ENCODE data around the gene ARID1B. TPM values are rescaled to one million over a fixed set of nuclear protein-coding genes. Genes with fewer than 3 reads are reported as not detected.

ARID1B gene
- total RNA-seq, 1 experiment from 2014 or later: 86.3 TPM

- no TSS peak for BruUV-seq (replicated peaks)
- TF ChIP-seq CTCF (conservative IDR thresholded peaks at IDR 0.05; ENCODE audit: low read depth, low read length) (no peak), EZH2 (IDR thresholded peaks at IDR 0.05; ENCODE audit: borderline replicate concordance, low read depth, low read length, poor library complexity, severe bottlenecking) (no peak)
- CTCF ChIA-PET: no interaction called here
- intact Hi-C loops (cut with micrococcal nuclease; ENCODE audit: unreplicated experiment): loop anchor here (5.0 to 10.0 kb wide), 3 partner anchors 408 to 1855 kb away; partner anchors contain the start of gene ARID1B
- no peak for DNase-seq (ENCODE audit: low spot score)
- Histone ChIP-seq H3K27ac (ENCODE audit: low read depth, low read length, poor library complexity, severe bottlenecking) (no peak overlapping the region), H3K4me1 (ENCODE audit: insufficient read depth, low read length, poor library complexity, severe bottlenecking) (no peaks in the 10 kb centered on the region), H3K4me3 (ENCODE audit: low read depth, low read length, poor library complexity, severe bottlenecking) (no peak overlapping the region), H3K9me3 (ENCODE audit: low read depth, low read length, poor library complexity, severe bottlenecking) (no peaks in the 10 kb centered on the region), H3K27me3 (replicated peaks; ENCODE audit: insufficient read depth, low read depth, low read length, poor library complexity) (no peaks in the 10 kb centered on the region), H3K36me3 (ENCODE audit: insufficient read depth, low read length, poor library complexity, severe bottlenecking) (no peaks in the 10 kb centered on the region)
- POLR2A ChIA-PET (ENCODE audit: low non-redundant PET): no interaction called here
These were observed 405.5 kb downstream of the ARID1B start for GRCh38 chr6:157182503-157183264.

GRCh38 chr6:157184202-157185015, 407.2 kb downstream of the ARID1B start:
- CTCF ChIA-PET: interaction anchor here (0.6 kb wide), 1 partner anchor 189 kb away, joined by 4 read pairs; no protein-coding TSS in a partner anchor
- Histone ChIP-seq H3K36me3 (ENCODE audit: insufficient read depth, low read length, poor library complexity, severe bottlenecking) (peaks cover 2% of the 10 kb centered on the region), H3K27ac (ENCODE audit: low read depth, low read length, poor library complexity, severe bottlenecking) (no peak overlapping the region), H3K4me1 (ENCODE audit: insufficient read depth, low read length, poor library complexity, severe bottlenecking) (no peaks in the 10 kb centered on the region), H3K9me3 (ENCODE audit: low read depth, low read length, poor library complexity, severe bottlenecking) (no peaks in the 10 kb centered on the region), H3K27me3 (replicated peaks; ENCODE audit: insufficient read depth, low read depth, low read length, poor library complexity) (no peaks in the 10 kb centered on the region), H3K4me3 (ENCODE audit: low read depth, low read length, poor library complexity, severe bottlenecking) (no peak overlapping the region)
- POLR2A ChIA-PET (ENCODE audit: low non-redundant PET): no interaction called here
- intact Hi-C loops (cut with micrococcal nuclease; ENCODE audit: unreplicated experiment): loop anchor here (1.0 to 10.0 kb wide), 5 partner anchors 90 to 1857 kb away; partner anchors contain the start of gene ARID1B
- DNase-seq (ENCODE audit: low spot score): peak; percentile 73
- TF ChIP-seq EZH2 (IDR thresholded peaks at IDR 0.05; ENCODE audit: borderline replicate concordance, low read depth, low read length, poor library complexity, severe bottlenecking) (no peak), CTCF (conservative IDR thresholded peaks at IDR 0.05; ENCODE audit: low read depth, low read length) (peak; percentile 96)
- BruUV-seq (replicated peaks): no TSS peak

GRCh38 chr6:157185171-157185570, 408.0 kb downstream of the ARID1B start:
- H3K27me3 ChIP-seq (replicated peaks; ENCODE audit: insufficient read depth, low read depth, low read length, poor library complexity): no peaks in the 10 kb centered on the region
- H3K4me1 ChIP-seq (ENCODE audit: insufficient read depth, low read length, poor library complexity, severe bottlenecking): no peaks in the 10 kb centered on the region
- TF ChIP-seq CTCF (conservative IDR thresholded peaks at IDR 0.05; ENCODE audit: low read depth, low read length): no peak
- no peak for TF ChIP-seq EZH2 (IDR thresholded peaks at IDR 0.05; ENCODE audit: borderline replicate concordance, low read depth, low read length, poor library complexity, severe bottlenecking)
- BruUV-seq (replicated peaks): no TSS peak
- no peaks in the 10 kb centered on the region for H3K9me3 ChIP-seq (ENCODE audit: low read depth, low read length, poor library complexity, severe bottlenecking)
- intact Hi-C loops (cut with micrococcal nuclease; ENCODE audit: unreplicated experiment): loop anchor here (10.0 kb wide), 1 partner anchor 410 kb away; the partner anchor contains the start of gene ARID1B
- ChIA-PET CTCF (no interaction called here), POLR2A (ENCODE audit: low non-redundant PET) (no interaction called here)
- no peak overlapping the region for H3K4me3 ChIP-seq (ENCODE audit: low read depth, low read length, poor library complexity, severe bottlenecking)
- H3K36me3 ChIP-seq (ENCODE audit: insufficient read depth, low read length, poor library complexity, severe bottlenecking): peaks cover 9% of the 10 kb centered on the region
- DNase-seq (ENCODE audit: low spot score): no peak
- no peak overlapping the region for H3K27ac ChIP-seq (ENCODE audit: low read depth, low read length, poor library complexity, severe bottlenecking)
